HG03520 (cell line): ENCODE data around the gene AKAP6.
"Not testable (repeated sequence)": the region's sequence is repeated elsewhere in the genome, so short reads cannot be mapped to it uniquely, and the experiment has no call there.

Experiments
- ATAC-seq: cut with Tn5 transposase; IDR thresholded peaks from one replicate; pipeline ENCODE4 v1.9.1; 2021; ENCODE audit warnings: mild to moderate bottlenecking, moderate library complexity; ENCODE audit not compliant: unreplicated experiment

AKAP6 gene

DNA sequence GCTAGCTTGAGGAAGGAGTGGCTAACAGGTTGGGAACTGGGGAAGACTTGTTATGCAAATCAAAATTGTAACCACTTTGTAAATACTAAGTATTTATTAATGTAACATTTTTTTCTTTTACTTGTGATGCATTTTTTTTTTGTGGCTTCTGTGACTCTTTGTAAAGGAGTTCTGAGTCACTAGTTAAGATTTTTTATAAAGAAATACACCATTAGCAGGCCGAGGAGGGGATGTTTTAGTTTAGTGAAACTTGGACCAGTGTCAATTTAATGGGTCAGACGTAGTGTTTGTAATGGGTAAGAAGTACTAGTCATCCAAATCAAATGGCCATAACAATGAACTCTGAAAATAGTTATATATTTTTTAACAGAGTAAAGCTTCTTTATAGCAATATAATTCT, 43.1 kb downstream of the AKAP6 start:
- no peak for ATAC-seq

GRCh38 chr14:32373174-32373573, 44.1 kb downstream of the AKAP6 start:
- ATAC-seq: not testable (repeated sequence)

DNA sequence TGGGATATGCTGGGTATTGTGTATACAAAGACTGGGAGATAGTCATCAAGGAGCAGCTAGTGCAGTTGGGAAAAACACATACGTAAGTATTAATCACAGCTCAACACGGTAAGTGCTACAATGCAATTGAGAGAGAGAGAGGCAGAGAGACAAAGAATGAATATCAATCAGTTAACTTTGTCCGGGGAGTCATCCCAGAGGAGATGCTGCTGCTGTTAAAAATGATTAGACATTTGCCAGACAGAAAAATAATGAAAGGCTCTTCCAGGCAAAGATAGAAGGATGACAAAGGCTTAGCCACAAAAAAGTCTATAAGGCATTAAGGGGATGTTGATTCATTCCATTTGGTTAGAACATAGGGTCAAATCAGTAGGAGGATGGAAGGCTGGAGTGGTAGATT, 45.1 kb downstream of the AKAP6 start:
- no peak for ATAC-seq

GRCh38 chr14:32375663-32376062, 46.6 kb downstream of the AKAP6 start:
- no peak for ATAC-seq

DNA sequence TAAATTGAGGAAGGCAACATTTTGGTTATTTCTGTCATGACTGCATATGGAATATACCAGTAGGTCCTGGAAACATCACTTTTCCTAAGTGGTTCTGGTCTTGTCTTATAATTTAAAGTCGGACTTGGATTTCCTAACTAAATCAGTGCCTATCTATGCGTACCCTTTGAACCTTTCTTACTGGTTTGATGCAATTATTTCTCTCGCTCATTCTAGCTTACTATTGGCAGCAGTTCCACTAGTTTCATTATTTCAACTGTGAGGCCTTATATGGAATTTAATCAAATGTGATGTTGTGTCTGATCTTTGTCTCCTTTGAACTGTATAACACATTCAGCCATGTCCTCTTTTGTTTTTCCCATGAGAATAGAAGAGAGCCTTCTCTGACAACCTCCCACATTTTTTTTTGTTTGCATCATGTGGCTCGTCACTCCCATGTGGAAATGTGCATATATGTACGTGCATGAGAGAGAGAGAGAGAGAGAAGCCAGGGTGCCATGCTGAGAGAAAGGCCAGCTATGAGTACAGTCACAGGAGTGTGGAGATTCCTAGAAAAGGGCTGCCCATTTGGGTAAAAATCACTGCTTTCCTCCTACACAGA, 48.0 kb downstream of the AKAP6 start:
- no peak for ATAC-seq

GRCh38 chr14:32378284-32378683, 49.2 kb downstream of the AKAP6 start:
- no peak for ATAC-seq

- ATAC-seq: no peak
Observed at GRCh38 chr14:32379447-32379846, 50.3 kb downstream of the AKAP6 start.

DNA sequence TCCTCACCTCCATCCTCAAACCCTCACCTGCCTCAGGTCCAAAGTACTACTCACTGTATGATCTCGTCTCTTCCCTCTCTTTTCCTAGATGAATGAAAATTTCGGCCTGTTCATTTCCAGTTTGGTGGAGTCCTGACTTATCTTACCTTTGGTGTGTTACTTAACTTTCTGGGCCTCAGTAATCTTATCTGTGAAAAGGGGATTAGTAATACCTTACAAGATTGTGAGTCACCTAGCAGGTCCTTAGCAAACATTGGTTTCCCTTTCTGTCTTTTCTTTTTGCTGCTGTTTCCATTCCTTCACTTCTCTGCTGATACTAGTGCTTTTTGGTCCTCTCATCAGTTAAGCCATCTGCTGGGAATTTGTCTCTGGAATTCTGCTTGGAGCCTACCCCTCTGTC, 52.8 kb downstream of the AKAP6 start:
- no peak for ATAC-seq

DNA sequence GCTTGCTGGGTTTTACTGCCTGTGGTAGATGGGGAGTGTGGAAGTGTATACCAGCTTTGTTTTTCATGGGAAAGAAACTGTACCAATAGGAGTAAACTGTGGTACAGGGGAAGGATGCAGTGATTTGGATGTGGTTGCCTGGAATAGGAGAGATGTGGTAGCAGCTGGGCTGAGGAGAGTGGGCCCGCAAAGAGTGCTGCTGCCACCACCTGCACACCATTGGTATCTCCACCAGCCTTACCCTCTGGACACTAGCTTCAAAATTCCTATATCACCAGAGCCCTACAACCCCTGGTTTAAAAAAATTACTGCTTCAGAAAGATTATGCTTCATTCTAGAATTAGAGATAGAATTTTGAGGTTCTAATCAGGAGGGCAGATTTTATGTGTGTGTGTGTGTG, 53.6 kb downstream of the AKAP6 start:
- no peak for ATAC-seq

DNA sequence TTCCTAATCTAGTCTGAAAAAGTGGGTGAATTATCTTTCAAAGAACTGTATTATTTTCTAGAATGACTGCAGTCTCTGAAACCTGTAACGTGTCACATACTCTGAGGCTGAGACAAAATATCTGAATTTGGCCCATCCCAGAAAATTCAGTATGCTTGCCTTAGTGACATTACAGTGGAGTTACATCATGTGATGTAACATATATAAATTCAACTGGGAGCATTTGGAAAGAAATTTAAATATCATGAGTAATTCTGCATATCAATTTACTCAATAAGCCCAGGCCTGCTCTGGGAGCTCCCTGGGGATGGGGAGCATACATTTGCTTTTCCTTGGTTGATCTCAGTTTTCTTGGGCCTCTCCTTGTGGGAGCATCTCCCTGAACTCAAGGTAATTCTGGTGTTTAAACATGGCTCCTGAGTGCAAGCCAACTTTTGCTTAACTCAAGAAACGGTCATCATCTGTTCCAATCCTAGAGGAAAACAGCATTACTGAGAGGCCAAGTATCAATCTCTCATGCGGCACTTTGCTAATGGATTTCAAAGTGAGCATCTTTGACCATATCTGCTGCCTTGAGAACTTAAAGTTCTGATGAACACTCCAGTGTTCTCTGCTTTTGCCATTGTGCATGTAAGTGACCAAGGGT, 54.4 kb downstream of the AKAP6 start:
- ATAC-seq: no peak

GRCh38 chr14:32384464-32384863, 55.4 kb downstream of the AKAP6 start:
- ATAC-seq: no peak

DNA sequence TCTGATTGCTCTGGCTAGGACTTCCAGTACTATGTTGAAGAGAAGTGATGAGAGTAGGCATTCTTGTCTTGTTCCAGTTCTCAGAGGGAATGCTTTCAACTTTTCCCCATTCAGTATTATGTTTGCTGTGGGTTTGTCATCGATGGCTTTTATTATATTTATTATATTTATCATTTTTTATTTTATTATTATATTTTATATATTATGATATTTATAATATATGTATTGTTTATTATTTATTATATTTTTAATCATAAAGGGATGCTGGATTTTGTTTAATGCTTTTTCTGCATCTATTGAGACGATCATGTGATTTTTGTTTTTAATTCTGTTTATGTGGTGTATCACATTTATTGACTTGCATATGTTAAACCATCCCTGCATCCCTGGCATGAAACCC, 58.2 kb downstream of the AKAP6 start:
- not testable (repeated sequence) for ATAC-seq

GRCh38 chr14:32393119-32393518, 64.0 kb downstream of the AKAP6 start:
- no peak for ATAC-seq

- no peak for ATAC-seq
Observed at GRCh38 chr14:32394038-32394437, 64.9 kb downstream of the AKAP6 start.

GRCh38 chr14:32396885-32397284, 67.8 kb downstream of the AKAP6 start:
- ATAC-seq: no peak

DNA sequence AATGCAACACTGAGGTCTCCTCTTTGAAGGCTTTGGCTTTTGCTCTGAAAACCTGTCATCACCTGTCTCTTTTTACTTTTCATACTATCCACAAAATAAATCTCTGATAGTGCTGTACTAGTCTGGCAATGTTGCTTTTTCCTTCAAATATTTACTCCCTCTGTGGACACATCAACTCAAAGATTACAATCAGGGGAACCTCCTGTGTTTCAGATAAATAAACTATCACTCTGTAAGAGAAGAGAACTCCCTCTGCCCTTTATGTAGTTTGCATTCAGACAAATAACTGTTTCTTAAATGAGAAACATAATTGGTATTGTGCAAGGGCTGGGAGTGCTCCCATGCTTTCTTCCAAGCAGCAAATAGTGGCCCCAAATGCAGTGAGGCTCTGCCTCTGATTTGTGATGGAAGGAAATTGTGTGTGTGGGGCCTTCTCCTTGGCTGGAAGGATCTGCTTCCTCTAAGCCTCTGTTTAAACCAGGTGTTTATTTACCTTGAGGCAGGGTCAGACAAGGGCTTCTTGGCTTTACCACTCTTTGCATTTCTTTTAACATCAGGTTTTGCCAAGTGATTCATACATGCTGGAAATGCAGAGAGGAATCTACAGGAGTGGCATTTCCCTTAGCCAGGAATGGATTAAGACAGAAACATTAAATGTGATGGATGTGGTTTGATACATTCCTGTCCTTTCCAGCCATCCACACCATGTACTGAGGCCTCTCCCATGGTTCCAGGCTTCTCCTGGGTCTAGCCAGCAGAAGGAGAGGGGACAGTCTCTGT, 69.0 kb downstream of the AKAP6 start:
- ATAC-seq: no peak

- no peak for ATAC-seq
Observed at GRCh38 chr14:32399920-32400319, 70.8 kb downstream of the AKAP6 start.

DNA sequence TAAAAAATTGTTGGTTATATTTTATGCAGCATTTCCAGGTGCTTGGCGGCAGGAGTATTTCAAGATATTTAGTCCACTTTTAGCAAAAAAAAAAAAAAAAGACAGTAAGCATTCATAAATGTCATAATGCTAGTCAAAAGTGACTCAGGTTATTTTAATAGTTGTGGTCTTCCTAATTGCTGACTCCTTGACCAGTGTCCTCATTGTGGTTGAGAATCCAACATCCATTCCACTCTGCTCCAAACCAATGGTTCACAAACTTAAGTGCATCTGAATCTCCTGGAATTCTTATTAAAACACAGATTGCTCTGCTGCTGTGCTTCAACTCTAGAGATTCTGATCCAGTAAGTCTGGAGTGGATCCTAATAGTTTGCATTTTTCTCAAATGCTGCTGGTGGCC, 71.4 kb downstream of the AKAP6 start:
- ATAC-seq: no peak

DNA sequence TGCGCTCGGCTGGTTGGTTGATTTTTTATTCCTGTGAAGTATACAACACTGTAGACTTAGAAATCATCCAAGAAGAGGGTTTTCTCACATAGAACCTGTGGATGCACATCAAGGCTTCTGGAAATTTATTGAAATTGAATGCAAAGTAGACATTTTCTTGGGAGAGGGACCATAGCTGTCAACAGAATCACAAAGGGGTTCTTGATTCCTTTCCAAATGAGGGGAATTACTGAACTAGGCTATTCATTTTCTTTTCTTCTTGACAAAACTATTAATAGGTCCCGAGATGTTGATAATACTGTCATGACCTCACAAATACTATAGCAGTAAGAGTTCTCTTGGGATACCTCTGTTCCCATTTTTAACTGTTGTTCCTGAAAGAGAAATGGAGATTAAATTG, 73.9 kb downstream of the AKAP6 start:
- no peak for ATAC-seq

DNA sequence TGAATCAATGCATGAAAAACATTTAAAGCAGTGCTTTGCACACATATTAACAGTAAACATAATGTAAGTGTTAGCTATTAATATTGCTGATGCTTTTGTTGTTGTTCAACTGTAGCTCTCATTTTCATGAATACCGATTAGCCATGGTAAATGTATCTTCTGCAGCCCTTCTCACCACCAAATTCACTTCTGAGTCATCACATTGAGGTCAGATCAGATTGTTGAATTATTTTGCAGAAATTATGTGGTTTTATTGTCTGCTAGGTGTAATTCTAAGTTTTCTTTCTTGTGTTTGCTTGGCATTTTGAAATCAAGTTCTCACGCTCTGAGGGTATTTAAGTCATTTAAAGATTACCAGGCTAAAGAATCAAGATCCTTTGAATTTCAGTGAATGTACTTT, 74.6 kb downstream of the AKAP6 start:
- ATAC-seq: no peak

GRCh38 chr14:32404784-32405573, 75.9 kb downstream of the AKAP6 start:
- ATAC-seq: no peak
